Measurements from ENCODE around the gene TNFSF9.
"Not testable (repeated sequence)": the region's sequence is repeated elsewhere in the genome, so short reads cannot be mapped to it uniquely, and the experiment has no call there.

Gene TNFSF9

DNA sequence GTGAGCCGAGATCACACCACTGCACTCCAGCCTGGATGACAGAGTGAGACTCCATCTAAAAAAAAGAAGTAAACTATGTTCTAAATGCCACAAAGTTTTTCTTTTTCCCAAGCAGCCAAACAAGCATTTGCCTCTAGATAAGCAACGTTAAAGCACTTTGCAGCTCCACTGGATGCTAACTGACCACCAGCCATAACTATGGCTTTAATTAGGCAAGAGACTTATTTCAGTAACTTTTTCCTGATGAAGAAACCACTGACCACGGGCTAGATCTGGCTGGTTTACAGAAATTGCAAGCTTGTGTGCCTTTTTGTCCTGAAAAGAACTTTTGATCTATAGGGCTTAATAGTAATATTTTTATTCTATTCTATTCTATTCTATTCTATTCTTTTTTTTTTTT is 38.0 kb downstream of the TNFSF9 start:
- DNase-seq (ENCODE audit: low read depth in 1 of 2, low spot score in 1 of 2), result no peak

DNA sequence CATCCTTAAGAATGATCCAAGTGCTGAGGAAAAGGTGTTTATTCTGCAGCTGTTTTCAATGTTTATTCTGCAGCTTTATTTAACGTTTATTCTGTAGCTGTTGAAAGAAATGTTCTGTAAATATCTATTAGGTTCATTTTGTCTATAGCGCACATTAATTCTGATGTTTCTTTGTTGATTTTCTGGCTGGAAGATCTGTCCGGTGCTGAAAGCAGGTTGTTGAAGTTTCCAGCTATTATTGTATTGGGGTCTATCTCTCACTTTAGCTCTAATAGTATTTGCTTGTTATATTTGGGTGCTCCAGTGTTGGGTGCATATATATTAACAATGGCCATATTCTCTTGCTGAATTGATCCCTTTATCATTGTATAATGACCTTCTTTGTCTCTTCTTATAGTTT is 39.9 kb downstream of the TNFSF9 start:
- no peak for DNase-seq (ENCODE audit: low read depth in 1 of 2, low spot score in 1 of 2)

DNA sequence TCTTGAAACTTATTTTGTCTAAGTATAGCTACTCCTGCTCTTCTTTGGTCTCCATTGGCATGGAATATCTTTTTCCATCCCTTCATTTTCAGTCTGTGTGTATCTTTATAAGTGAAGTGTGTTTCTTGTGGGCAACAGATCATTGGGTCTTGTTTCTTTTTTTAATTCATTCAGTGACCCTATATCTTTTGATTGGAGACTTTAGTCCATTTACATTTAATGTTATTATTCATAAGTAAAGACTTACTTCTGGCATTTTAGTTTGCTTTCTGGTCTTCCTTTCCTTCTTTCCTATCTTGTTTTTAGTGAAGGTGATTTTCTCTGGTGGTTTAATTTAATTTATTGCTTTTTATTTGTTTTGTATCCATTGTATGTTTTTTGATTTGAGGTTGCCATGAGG is 40.3 kb downstream of the TNFSF9 start:
- DNase-seq (ENCODE audit: low read depth in 1 of 2, low spot score in 1 of 2), result no peak

DNA sequence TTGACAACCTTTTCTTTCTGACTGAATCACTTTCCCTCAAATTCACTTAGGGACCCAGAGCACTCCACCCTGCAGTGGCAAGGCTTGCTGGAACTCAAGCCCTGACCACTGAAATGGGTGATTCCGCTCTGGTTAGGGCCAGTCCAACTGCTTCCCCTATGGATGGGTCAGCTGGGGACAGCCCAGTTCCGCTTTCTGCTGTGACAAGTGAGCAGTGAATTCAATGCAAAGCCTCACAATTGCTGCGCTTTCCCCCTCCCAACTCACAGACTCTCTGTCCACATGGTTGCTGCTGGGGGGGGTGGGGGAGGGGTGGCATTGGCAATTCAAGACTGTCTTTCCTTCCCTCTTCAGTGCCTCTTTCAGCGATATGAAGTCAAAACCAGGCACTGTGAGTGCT is 41.4 kb downstream of the TNFSF9 start:
- no peak for DNase-seq (ENCODE audit: low read depth in 1 of 2, low spot score in 1 of 2)

DNA sequence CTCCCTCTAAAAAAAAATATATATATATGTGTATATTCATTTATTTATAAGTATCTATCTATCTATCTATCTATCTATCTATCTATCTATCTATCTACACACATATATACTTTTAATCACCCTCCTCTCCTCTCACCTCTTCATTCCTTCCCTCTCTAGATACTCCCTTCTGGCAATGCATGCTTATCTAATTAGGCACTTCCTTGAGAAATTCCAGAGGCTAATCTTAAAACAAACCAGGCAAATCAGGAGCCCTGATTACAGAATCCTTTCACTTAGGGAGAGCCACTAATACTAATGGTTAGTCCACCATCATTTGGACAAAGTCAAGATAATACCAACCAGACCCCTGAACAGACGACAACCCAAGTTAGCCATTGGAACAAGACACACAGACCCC is 42.5 kb downstream of the TNFSF9 start:
- DNase-seq (ENCODE audit: low read depth in 1 of 2, low spot score in 1 of 2), result no peak

DNA sequence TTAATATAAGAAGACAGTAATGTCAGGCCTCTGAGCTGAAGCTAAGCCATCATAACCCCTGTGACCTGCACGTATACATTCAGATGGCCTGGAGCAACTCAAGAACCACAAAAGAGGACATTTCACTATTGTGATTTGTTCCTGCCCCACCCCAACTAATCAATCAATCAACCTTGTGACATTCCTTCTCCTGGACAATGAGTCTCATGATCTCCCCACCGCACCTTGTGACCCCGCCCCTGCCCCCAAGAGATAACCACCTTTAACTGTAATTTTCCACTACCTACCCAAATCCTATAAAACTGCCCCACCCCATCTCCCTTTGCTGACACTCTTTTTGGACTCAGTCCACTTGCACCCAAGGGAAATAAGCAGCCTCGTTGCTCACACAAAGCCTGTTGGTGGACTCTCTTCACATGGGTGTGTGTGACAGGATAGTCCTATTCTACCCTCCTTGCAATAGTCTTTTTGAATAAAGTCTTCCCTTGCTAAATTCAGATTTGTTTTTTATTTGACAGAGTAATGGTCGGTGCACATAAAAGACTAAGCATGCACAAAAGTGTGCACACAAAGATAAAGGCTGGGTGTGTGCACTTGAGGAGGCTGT is 46.1 kb downstream of the TNFSF9 start:
- DNase-seq (ENCODE audit: low read depth in 1 of 2, low spot score in 1 of 2), result no peak

DNA sequence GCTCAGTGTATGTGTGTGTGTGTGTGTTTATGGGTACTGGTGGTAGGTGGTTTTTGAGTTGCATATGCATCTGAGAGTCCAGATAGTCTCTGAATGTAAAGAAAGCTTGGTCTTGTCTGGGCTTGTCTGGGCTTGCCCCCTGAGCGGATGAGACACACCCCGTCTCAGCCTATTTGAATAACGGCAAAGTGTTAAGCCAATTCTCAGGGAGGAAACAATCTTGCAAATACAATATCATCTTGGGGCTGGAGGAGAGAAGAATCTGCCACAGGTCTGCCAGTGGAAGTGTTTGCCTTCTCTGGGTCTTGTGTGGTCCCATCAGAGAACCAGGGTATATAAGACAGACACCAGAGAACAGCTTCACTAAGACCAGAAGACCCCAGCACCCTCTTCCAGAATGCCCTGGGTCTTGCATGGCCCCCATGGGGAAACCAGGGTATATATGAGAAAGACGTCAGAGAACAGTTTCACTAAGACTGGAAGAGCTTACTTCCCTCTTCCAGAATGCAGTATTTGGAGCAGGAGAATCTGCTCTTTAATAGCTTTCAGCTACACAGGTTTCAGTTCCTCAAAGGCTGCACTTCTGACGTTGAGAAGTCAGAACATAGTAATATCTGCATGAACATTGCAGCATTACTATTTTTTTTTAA is 46.8 kb downstream of the TNFSF9 start:
- DNase-seq (ENCODE audit: low read depth in 1 of 2, low spot score in 1 of 2), result no peak

DNA sequence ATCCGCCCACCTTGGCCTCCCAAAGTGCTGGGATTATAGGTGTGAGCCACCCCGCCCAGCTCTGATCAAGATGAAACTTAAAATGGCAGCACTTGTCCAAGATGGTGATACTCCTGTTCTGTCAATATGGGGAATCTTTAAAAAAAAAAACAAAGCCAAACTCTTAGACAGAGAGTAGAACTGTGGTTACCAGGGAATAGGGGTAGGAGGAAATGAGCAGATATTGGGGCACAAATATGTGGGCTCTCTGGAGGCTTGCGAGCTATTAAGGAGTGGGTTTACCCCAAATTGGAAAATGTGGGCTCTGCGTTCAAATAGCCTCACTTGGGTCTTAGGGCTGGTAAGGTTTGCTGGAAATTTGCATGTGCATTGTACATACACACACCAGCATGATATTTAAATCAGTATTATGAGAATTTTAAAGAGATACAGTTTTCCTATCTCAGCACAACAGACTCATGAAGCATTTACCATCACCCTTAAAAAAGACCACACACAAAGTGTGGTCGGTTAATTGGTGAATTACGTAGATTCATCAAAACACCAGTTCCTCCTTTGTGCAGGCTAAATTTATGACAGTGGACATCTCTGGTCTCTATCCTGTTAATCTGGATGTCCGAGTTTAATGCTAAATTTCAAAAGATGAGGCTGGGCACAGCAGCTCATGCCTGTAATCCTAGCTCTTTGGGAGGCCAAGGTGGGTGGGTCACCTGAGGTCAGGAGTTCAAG is 48.8 kb downstream of the TNFSF9 start:
- no peak for DNase-seq (ENCODE audit: low read depth in 1 of 2, low spot score in 1 of 2)

DNA sequence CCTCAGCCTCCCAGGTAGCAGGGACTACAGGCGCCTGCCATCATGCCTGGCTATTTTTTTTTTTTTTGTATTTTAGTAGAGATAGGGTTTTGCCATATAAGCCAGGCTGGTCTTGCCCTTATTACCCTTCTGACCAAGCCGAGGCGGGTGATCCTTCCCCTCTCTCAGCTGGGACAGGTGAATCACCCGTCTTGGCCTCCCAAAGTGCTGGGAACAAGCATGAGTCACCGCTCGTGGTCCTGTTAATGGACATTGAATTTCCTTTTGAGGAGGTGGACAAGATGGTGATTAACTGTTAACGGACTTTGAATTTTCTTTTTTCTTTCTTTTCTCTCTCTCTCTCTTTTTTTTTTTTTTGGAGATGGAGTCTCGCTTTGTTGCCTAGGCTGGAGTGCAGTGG is 49.5 kb downstream of the TNFSF9 start:
- no peak for DNase-seq (ENCODE audit: low read depth in 1 of 2, low spot score in 1 of 2)

DNA sequence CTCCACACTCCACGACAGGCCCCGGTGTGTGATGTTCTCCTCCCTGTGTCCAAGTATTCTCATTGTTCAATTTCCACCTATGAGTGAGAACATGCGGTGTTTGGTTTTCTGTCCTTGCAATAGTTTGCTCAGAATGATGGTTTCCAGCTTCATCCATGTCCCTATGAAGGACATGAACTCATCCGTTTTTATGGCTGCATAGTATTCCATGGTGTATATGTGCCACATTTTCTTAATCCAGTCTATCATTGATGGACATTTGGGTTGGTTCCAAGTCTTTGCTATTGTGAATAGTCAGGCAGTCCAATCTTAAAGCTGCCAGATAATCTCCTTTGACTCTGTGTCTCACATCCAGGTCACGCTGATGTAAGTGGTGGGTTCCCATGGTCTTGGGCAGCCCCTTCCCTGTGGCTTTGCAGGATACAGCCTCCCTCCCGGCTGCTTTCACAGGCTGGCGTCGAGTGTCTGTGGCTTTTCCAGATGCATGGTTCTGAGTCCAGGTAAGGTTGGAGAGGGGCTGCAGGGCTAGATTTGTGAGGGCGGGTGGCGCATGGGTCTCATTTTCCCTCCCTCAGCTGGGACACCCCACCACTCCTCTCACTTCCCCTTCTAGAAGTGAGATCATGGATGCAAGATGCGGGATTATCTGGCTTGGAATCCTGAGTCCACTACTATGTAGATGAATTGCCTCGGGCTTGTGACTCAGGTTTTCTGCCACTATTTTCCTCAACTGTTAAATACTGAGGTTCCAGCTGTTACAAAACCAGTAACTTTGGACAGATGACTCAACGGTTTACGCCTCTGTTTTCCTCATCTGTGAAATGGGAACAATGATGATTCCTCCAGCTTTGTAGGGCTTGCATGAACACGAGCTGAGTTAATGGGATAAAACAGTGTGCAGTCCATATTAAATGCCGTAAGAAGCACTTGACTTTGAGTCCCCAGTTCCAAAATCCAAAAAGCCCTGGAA is 52.0 kb downstream of the TNFSF9 start:
- DNase-seq (ENCODE audit: low read depth in 1 of 2, low spot score in 1 of 2), result not testable (repeated sequence)

All from activated T-helper 1 cell treated with anti-CD3 and anti-CD28 coated beads, Interleukin-2, amount 50 U/mL, for 16 hours (primary cell).